Measurements from ENCODE around the gene CIB2. TPM values are rescaled to one million over a fixed set of nuclear protein-coding genes. Genes with fewer than 3 reads are reported as not detected.

Gene CIB2
- total and polyA plus RNA-seq, 2 donors (not counting 1 experiment from before 2014, with no cell fraction given) = 0.97 to 3.2 TPM

GRCh38 chr15:78073046-78073787 is 58.0 kb downstream of the CIB2 start:
- Histone ChIP-seq H3K9ac (ENCODE audit: low read length) (no peak overlapping the region), H3K36me3 (replicated peaks in 1 of 2; ENCODE audit: control extremely low read depth in 1 of 2, control insufficient read depth in 1 of 2, extremely low read depth in 1 of 2, insufficient read depth in 2 of 2, low read length in 1 of 2) (no peaks in the 10 kb centered on the region), H3K27ac (ENCODE audit: low read length in 2 of 2) (no peak overlapping the region), H3K27me3 (replicated peaks in 1 of 4; ENCODE audit: control extremely low read depth in 1 of 4, control insufficient read depth in 3 of 4, insufficient read depth in 4 of 4, low read length in 3 of 4) (no peaks in the 10 kb centered on the region), H4K20me1 (ENCODE audit: control insufficient read depth, insufficient read depth, low read length, poor library complexity, severe bottlenecking) (peaks cover 4% of the 10 kb centered on the region), H3K4me3 (ENCODE audit: control extremely low read depth in 1 of 5, extremely low read depth in 1 of 5, insufficient read depth in 1 of 5, low read depth in 2 of 5, low read length in 4 of 5) (no peak overlapping the region), H3K79me2 (ENCODE audit: control insufficient read depth, insufficient read depth, low read length) (peaks cover 52% of the 10 kb centered on the region), H3K9me3 (ENCODE audit: control extremely low read depth in 1 of 3, control insufficient read depth in 2 of 3, insufficient read depth in 1 of 3, low read length in 2 of 3) (no peaks in the 10 kb centered on the region), H2AFZ (ENCODE audit: insufficient read depth, low read depth, low read length, poor library complexity, severe bottlenecking) (no peak overlapping the region), H3K4me1 (ENCODE audit: control insufficient read depth in 2 of 2, insufficient read depth in 2 of 2, low read length in 2 of 2) (peaks cover 40 to 45% of the 10 kb centered on the region in 2 donors), H3K4me2 (replicated peaks; ENCODE audit: low read depth, low read length, poor library complexity, severe bottlenecking) (no peak overlapping the region)
- Mint-ChIP-seq H3K4me3 (no peak overlapping the region), H3K4me1 (peaks cover 29% of the 10 kb centered on the region), H3K9me3 (ENCODE audit: insufficient read depth) (no peaks in the 10 kb centered on the region), H3K27ac (no peak overlapping the region), H3K27me3 (no peaks in the 10 kb centered on the region)
- no peak for DNase-seq
- no peak for TF ChIP-seq EZH2 (IDR thresholded peaks at IDR 0.05; ENCODE audit: borderline replicate concordance, insufficient read depth, low read depth, low read length, poor library complexity, severe bottlenecking)
- CTCF ChIA-PET = interaction anchor here (1.0 to 3.0 kb wide), 4 partner anchors 10 to 57 kb away, joined by 3 to 8 read pairs (median 4); no protein-coding TSS in a partner anchor
- whole genome bisulfite sequencing (ENCODE audit: insufficient coverage) = 100% methylated on average over 2 of the region's 5 CpGs
- intact Hi-C loops (cut with micrococcal nuclease) = no loop called here
- POLR2A ChIA-PET = no interaction called here
- ATAC-seq (ENCODE audit: low read depth) = no peak

GRCh38 chr15:78072080-78072892 is 59.0 kb downstream of the CIB2 start:
- no peaks in the 10 kb centered on the region for H3K36me3 ChIP-seq (replicated peaks in 1 of 2; ENCODE audit: control extremely low read depth in 1 of 2, control insufficient read depth in 1 of 2, extremely low read depth in 1 of 2, insufficient read depth in 2 of 2, low read length in 1 of 2)
- CTCF ChIA-PET = interaction anchor here (0.6 to 3.0 kb wide), 4 partner anchors 9 to 70 kb away, joined by 3 to 8 read pairs (median 4); no protein-coding TSS in a partner anchor
- no peaks in the 10 kb centered on the region for H3K27me3 Mint-ChIP-seq
- H2AFZ ChIP-seq (ENCODE audit: insufficient read depth, low read depth, low read length, poor library complexity, severe bottlenecking) = no peak overlapping the region
- POLR2A ChIA-PET = interaction anchor here (0.7 kb wide), 1 partner anchor 13 kb away, joined by 3 read pairs; no protein-coding TSS in a partner anchor
- H4K20me1 ChIP-seq (ENCODE audit: control insufficient read depth, insufficient read depth, low read length, poor library complexity, severe bottlenecking) = peaks cover 4% of the 10 kb centered on the region
- 71% methylated on average over 7 of the region's 9 CpGs for WGBS (ENCODE audit: insufficient coverage)
- ATAC-seq (ENCODE audit: low read depth) = no peak
- peaks cover 44 to 49% of the 10 kb centered on the region in 2 donors for H3K4me1 ChIP-seq (ENCODE audit: control insufficient read depth in 2 of 2, insufficient read depth in 2 of 2, low read length in 2 of 2)
- TF ChIP-seq EZH2 (IDR thresholded peaks at IDR 0.05; ENCODE audit: borderline replicate concordance, insufficient read depth, low read depth, low read length, poor library complexity, severe bottlenecking) = no peak
- no peak for TF ChIP-seq CTCF (IDR thresholded peaks at IDR 0.05)
- intact Hi-C loops (cut with micrococcal nuclease) = no loop called here
- no peak overlapping the region for H3K4me3 ChIP-seq (ENCODE audit: control extremely low read depth in 1 of 5, extremely low read depth in 1 of 5, insufficient read depth in 1 of 5, low read depth in 2 of 5, low read length in 4 of 5)
- H3K9me3 Mint-ChIP-seq (ENCODE audit: insufficient read depth) = no peaks in the 10 kb centered on the region
- no peak overlapping the region for H3K4me3 Mint-ChIP-seq
- peaks cover 25% of the 10 kb centered on the region for H3K4me1 Mint-ChIP-seq
- no peak overlapping the region for H3K27ac ChIP-seq (ENCODE audit: low read length in 2 of 2)
- H3K4me2 ChIP-seq (replicated peaks; ENCODE audit: low read depth, low read length, poor library complexity, severe bottlenecking) = no peak overlapping the region
- H3K9ac ChIP-seq (ENCODE audit: low read length) = no peak overlapping the region
- H3K79me2 ChIP-seq (ENCODE audit: control insufficient read depth, insufficient read depth, low read length) = peaks cover 51% of the 10 kb centered on the region
- DNase-seq = no peak
- no peak overlapping the region for H3K27ac Mint-ChIP-seq
- no peaks in the 10 kb centered on the region for H3K9me3 ChIP-seq (ENCODE audit: control extremely low read depth in 1 of 3, control insufficient read depth in 2 of 3, insufficient read depth in 1 of 3, low read length in 2 of 3)
- no peaks in the 10 kb centered on the region for H3K27me3 ChIP-seq (replicated peaks in 1 of 4; ENCODE audit: control extremely low read depth in 1 of 4, control insufficient read depth in 3 of 4, insufficient read depth in 4 of 4, low read length in 3 of 4)
